Activated naive CD8-positive, alpha-beta T cell treated with anti-CD3 and anti-CD28 coated beads, Interleukin-2, amount 50 U/mL, for 24 hours (primary cell): ENCODE data around the gene ADGRG4.

Experiments
- ATAC-seq: fragments of 150-1000 bp; cut with Tn5 transposase; one replicate; pipeline ENCODE4 v1.10.0; 2021
- DNase-seq: peaks from one replicate; pipeline ENCODE4 v3.0.0; 2021
- H3K27ac Mint-ChIP-seq: one replicate; pipeline ENCODE4 v1.8.0; 2021; ENCODE audit warnings: mild to moderate bottlenecking, mixed read lengths
- H3K27me3 Mint-ChIP-seq: one replicate; pipeline ENCODE4 v1.8.0; 2021; ENCODE audit warnings: mixed read lengths
- H3K36me3 Mint-ChIP-seq: one replicate; pipeline ENCODE4 v1.8.0; 2021; ENCODE audit warnings: low read depth, mixed read lengths
- H3K4me1 Mint-ChIP-seq: one replicate; pipeline ENCODE4 v1.8.0; 2021; ENCODE audit warnings: mixed read lengths
- H3K4me3 Mint-ChIP-seq: one replicate; pipeline ENCODE4 v1.8.0; 2021; ENCODE audit warnings: mild to moderate bottlenecking, moderate library complexity, mixed read lengths
- H3K9me3 Mint-ChIP-seq: one replicate; pipeline ENCODE4 v1.8.0; 2021; ENCODE audit warnings: mixed read lengths

Gene ADGRG4

DNA sequence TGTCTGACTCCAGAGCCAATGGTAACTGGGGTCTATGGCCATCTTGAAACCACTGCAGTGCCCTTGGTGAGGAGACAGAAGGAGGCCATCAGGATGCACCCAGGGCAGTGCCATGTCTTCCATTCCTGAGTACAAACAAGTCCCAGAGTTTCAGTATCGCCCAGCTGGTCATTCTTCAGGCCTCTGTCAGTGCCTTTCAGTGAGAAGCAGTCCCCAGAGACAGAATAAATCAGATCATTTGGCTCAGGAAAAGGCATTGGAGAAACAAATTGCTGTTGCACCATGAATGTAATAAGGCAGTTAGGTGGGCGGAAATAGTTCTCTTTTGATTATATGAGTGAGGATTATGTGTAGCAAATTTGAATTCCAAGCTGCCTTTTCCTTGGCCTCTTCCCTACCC, 21.3 kb downstream of the ADGRG4 start:
- no peaks in the 10 kb centered on the region for H3K36me3 Mint-ChIP-seq
- no peaks in the 10 kb centered on the region for H3K9me3 Mint-ChIP-seq
- no peaks in the 10 kb centered on the region for H3K4me1 Mint-ChIP-seq
- no peaks in the 10 kb centered on the region for H3K27me3 Mint-ChIP-seq
- no peak overlapping the region for H3K27ac Mint-ChIP-seq
- H3K4me3 Mint-ChIP-seq = no peak overlapping the region
- no peak for ATAC-seq
- DNase-seq = no peak

DNA sequence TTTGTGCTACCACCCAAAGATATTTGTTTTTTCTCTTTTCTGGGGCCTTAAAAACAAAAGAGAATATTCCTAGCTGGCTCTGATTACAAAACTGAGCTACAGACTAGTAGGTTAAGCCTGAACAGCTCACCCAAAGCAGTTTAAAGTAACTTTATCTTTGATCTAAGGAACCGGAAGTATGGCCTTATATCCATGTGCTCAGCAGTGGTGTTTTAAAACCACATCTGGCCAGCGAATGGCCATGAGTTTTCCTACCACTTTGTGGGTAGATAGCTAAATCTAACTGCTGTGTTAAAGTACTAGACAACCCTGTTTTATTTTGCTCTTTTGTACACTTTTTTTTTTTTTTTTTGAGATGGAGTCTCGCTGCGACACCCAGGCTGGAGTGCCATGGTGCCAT, 24.6 kb downstream of the ADGRG4 start:
- Mint-ChIP-seq H3K4me1 (no peaks in the 10 kb centered on the region), H3K27me3 (no peaks in the 10 kb centered on the region), H3K36me3 (no peaks in the 10 kb centered on the region), H3K9me3 (no peaks in the 10 kb centered on the region), H3K27ac (no peak overlapping the region), H3K4me3 (no peak overlapping the region)
- DNase-seq = no peak
- ATAC-seq = no peak

DNA sequence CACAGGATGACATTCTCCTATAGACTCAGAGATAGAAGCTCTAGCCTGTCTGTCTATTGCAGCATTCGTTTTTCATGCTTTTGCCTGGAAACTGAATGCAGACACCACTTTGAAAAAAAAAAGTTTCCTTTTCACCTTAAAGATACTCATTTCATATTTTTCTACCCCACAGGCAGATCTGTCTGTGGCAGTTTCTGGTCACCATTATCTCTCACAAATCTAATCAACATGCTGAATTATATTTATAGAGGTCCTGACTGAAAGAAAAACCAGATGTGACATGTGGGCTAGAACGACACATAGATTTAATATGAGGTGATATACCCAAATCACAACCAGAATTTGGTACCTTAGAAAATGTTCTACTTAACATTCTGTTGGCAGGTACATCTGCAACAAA, 28.2 kb downstream of the ADGRG4 start:
- Mint-ChIP-seq H3K4me1 (no peaks in the 10 kb centered on the region), H3K4me3 (no peak overlapping the region), H3K27ac (no peak overlapping the region), H3K27me3 (no peaks in the 10 kb centered on the region), H3K9me3 (no peaks in the 10 kb centered on the region), H3K36me3 (no peaks in the 10 kb centered on the region)
- no peak for ATAC-seq
- DNase-seq = no peak

DNA sequence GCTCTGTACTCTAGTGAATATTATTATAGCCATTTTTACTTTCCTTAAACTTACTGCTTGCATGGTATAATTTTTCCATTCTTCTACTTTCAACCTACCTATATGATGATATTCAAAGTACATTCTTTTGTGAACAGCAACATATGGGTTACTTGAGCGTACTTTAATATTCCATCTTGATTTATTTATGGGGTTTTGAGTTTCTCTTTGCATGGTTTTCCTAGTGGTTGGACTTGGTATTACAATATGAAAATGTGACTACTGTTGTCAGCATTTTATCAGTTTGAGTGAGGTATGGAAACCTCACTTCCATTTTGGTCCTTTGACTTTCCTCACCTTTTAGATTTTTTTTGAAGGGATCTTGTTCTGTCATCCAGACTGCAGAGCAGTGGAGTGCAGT, 35.9 kb downstream of the ADGRG4 start:
- H3K4me1 Mint-ChIP-seq = no peaks in the 10 kb centered on the region
- DNase-seq = no peak
- H3K4me3 Mint-ChIP-seq = no peak overlapping the region
- no peak for ATAC-seq
- no peaks in the 10 kb centered on the region for H3K9me3 Mint-ChIP-seq
- no peaks in the 10 kb centered on the region for H3K36me3 Mint-ChIP-seq
- no peak overlapping the region for H3K27ac Mint-ChIP-seq
- peaks cover 2% of the 10 kb centered on the region for H3K27me3 Mint-ChIP-seq

DNA sequence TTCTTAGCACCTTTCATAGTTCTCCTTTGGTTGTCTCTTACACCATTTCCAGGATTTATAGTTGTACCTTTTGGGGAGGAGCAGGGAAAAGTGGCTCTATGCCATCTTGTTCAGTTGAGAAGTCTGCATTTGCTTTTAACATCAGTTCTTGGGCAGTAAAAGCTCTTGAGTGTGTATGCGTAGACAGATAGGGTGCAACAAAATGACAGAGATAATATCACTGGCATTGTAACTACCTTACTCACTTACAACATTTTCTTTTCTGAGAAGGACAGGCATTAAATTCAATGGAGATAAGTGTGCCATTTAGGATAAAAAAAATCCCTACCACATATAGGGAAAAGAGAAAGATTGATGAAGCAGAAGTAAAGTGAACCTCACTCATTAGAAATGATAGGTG, 38.9 kb downstream of the ADGRG4 start:
- Mint-ChIP-seq H3K36me3 (no peaks in the 10 kb centered on the region), H3K4me3 (no peak overlapping the region), H3K9me3 (no peaks in the 10 kb centered on the region), H3K4me1 (no peaks in the 10 kb centered on the region), H3K27me3 (no peaks in the 10 kb centered on the region), H3K27ac (no peak overlapping the region)
- no peak for ATAC-seq
- no peak for DNase-seq

DNA sequence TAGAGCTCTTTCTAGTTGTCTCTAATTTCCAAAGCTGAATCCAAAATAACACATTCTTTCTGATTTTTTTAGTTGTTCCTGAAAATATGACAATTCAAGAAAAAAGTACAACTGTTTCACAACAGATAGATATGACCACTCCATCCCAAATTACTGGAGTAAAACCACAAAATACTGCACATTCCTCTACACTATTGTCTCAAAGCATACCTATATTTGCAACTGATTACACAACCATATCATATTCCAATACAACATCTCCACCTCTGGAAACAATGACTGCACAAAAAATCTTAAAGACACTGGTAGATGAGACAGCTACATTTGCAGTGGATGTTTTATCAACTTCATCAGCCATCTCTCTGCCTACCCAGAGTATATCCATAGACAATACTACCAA, 43.6 kb downstream of the ADGRG4 start:
- no peak for ATAC-seq
- Mint-ChIP-seq H3K4me1 (no peaks in the 10 kb centered on the region), H3K9me3 (no peaks in the 10 kb centered on the region), H3K27ac (no peak overlapping the region), H3K4me3 (no peak overlapping the region), H3K36me3 (no peaks in the 10 kb centered on the region), H3K27me3 (peaks cover 5% of the 10 kb centered on the region)
- no peak for DNase-seq

DNA sequence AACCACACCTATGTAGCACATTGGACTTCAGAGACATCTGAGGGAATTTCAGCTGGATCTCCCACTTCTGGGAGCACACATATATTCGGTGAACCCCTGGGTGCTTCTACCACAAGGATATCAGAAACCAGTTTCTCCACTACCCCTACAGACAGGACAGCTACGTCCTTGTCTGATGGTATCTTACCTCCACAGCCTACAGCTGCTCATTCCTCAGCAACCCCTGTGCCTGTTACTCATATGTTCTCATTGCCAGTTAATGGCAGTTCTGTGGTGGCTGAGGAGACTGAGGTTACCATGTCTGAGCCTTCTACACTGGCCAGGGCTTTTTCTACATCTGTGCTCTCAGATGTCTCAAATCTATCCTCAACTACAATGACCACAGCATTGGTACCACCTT, 45.7 kb downstream of the ADGRG4 start:
- H3K4me3 Mint-ChIP-seq = no peak overlapping the region
- no peaks in the 10 kb centered on the region for H3K4me1 Mint-ChIP-seq
- H3K27ac Mint-ChIP-seq = no peak overlapping the region
- H3K36me3 Mint-ChIP-seq = no peaks in the 10 kb centered on the region
- H3K9me3 Mint-ChIP-seq = no peaks in the 10 kb centered on the region
- no peak for ATAC-seq
- H3K27me3 Mint-ChIP-seq = peaks cover 5% of the 10 kb centered on the region
- no peak for DNase-seq

DNA sequence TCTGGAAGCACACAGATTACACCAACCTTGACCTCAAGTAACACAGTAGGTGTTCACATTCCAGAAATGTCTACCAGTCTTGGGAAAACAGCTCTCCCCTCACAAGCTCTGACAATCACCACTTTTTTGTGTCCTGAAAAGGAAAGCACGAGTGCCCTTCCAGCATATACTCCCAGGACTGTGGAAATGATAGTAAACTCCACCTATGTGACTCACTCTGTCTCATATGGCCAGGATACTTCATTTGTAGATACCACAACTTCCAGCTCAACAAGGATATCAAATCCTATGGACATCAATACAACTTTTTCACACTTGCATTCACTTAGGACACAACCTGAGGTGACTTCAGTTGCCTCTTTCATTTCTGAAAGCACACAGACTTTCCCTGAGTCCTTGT, 46.9 kb downstream of the ADGRG4 start:
- DNase-seq (no peak), ATAC-seq (no peak)
- H3K27me3 Mint-ChIP-seq = peaks cover 5% of the 10 kb centered on the region
- H3K4me1 Mint-ChIP-seq = no peaks in the 10 kb centered on the region
- H3K27ac Mint-ChIP-seq = no peak overlapping the region
- no peaks in the 10 kb centered on the region for H3K36me3 Mint-ChIP-seq
- H3K9me3 Mint-ChIP-seq = no peaks in the 10 kb centered on the region
- no peak overlapping the region for H3K4me3 Mint-ChIP-seq

DNA sequence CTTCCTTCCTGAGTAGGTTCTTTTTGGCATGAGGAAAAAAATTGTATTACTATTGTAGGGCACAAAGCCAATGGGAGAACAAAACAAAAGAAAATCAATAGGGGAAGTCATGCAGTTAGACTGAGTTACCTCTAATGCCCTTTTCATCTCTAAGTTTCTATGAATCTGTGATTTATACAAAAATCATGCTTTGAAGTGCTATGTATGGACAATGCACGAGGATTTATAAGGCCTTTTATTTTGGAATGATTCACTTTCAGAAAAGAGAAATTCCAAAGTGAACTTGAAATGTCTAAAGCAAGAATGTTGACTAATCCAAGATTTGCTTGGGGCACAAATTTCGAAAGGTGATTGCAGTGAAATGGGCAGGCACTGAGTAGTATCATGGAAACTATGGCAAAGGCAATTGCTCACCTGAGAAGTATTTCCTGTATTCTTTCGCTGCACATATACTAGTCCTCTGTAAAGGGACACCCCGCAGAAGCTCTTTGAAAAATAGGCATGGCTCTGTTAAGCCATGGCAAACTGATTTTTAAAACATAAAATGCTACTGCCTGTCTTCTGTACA, 52.8 kb downstream of the ADGRG4 start:
- ATAC-seq = no peak
- Mint-ChIP-seq H3K27me3 (peaks cover 4% of the 10 kb centered on the region), H3K9me3 (no peaks in the 10 kb centered on the region), H3K4me3 (no peak overlapping the region), H3K4me1 (no peaks in the 10 kb centered on the region), H3K27ac (no peak overlapping the region), H3K36me3 (no peaks in the 10 kb centered on the region)
- no peak for DNase-seq

DNA sequence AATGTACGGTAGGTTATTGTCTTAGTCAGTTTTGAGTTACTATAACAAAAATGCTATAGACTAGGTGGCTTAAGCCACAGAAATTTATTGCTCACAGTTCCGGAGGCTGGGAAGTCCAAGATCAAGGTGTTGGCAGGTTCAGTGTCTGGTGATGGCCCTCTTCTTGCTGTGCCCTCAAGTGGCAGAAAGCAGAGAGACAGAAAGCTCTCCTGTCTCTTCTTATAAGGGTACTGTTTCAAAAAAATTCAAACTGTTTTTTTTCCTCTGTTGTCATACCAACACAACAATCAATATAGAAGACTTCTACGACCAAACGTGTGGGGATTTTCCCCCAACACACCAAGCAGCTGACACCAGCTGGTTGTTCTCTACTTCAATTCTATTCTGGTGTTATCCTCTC, 53.4 kb downstream of the ADGRG4 start:
- Mint-ChIP-seq H3K9me3 (no peaks in the 10 kb centered on the region), H3K27me3 (peaks cover 4% of the 10 kb centered on the region), H3K36me3 (no peaks in the 10 kb centered on the region), H3K27ac (no peak overlapping the region), H3K4me1 (no peaks in the 10 kb centered on the region), H3K4me3 (no peak overlapping the region)
- DNase-seq = no peak
- no peak for ATAC-seq

DNA sequence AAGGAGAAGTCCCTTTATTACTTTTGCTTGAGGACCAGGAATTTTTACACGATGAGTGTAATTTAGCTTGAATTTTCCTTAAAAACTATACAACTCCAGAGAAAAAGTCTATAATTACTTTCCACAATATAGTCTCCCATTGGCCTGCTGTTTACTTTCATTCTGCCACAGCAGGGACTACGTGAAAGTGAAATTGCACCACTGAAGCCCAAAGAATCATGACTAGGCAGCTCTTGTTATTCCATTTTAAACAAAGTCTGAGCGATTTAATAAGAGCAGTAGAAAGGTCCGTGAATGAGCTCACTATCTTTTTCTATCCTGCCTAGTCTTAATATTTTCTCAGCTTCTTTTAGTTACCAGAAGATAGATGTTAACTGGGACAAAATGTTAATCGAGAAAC, 68.6 kb downstream of the ADGRG4 start:
- Mint-ChIP-seq H3K27me3 (peaks cover 2% of the 10 kb centered on the region), H3K27ac (no peak overlapping the region), H3K4me3 (no peak overlapping the region), H3K36me3 (no peaks in the 10 kb centered on the region), H3K4me1 (no peaks in the 10 kb centered on the region), H3K9me3 (no peaks in the 10 kb centered on the region)
- DNase-seq = no peak
- ATAC-seq = no peak

DNA sequence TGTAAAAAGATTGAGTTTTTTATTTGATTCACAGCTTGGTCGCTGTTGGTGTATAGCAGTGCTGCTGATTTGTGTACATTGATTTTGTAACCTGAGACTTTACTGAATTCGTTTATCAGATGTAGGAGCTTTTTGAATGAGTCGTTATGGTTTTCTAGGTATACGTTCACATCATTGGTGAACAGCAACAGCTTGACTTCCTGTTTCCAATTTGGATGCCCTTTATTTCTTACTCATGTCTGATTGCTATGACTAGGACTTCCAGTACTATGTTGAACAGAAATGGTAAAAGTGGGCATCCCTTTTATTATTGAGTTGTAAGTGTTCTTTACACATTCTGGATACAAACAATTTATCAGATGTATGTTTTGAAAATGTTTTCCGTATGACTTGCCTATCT, 76.0 kb downstream of the ADGRG4 start:
- Mint-ChIP-seq H3K36me3 (no peaks in the 10 kb centered on the region), H3K4me3 (no peak overlapping the region), H3K27me3 (no peaks in the 10 kb centered on the region), H3K9me3 (peaks cover 3% of the 10 kb centered on the region), H3K27ac (no peak overlapping the region), H3K4me1 (no peaks in the 10 kb centered on the region)
- DNase-seq (no peak), ATAC-seq (no peak)

DNA sequence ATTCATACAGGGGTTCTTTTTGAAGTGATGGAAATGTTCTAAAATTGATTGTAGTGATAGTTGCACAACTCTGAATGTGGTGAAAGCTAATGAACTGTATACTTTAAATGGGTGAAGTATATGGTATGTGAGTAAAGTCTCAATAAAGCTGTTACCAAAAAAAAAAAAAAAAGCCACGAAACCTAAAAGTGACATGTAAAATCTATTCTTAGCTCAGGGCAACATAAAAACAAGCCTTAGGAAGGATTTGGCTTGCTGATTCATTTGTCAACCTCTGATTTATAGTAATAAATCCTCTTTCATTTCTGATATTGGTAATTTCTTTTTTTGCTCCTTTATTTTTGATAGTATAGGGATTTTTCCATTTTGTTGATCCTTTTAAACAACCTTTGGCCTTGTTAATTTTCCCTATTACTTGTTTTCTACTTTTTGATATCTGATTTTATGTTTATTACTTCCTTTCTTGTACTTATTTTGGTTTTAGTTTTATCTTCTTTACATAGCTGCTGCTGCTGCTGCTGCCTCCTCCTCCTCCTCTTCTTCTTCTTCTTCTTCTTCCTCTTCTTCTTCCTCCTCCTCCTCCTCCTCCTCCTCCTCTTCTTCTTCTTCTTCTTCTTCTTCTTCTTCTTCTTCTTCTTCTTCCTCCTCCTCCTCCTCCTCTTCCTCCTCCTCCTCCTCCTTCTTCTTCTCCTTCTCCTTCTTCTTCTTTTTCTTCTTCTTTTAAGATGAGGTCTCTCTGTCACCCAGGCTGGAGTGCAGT, 79.4 kb downstream of the ADGRG4 start:
- no peak overlapping the region for H3K4me3 Mint-ChIP-seq
- no peak overlapping the region for H3K27ac Mint-ChIP-seq
- ATAC-seq (no peak), DNase-seq (no peak)
- H3K27me3 Mint-ChIP-seq = no peaks in the 10 kb centered on the region
- no peaks in the 10 kb centered on the region for H3K36me3 Mint-ChIP-seq
- peaks cover 3% of the 10 kb centered on the region for H3K9me3 Mint-ChIP-seq
- no peaks in the 10 kb centered on the region for H3K4me1 Mint-ChIP-seq

DNA sequence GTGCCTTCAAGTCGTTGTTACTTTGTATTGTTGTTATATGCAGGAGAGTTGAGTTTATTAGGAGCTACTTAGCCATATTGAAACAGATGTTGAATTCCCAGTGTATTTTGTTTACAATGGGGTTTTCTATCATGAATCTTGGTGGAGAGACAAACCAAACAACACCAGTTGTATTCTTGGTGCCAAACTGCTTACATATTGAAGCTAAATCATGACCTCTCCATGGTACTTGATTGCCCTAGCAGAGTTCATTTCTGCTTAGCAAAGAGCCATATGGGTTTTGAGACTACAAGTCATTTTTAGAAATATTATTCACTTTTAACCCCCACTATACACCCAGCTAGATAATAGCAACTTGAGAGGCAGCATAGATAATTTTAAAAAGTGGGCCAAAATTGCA, 85.4 kb downstream of the ADGRG4 start:
- no peaks in the 10 kb centered on the region for H3K36me3 Mint-ChIP-seq
- no peak overlapping the region for H3K27ac Mint-ChIP-seq
- no peak overlapping the region for H3K4me3 Mint-ChIP-seq
- no peaks in the 10 kb centered on the region for H3K9me3 Mint-ChIP-seq
- ATAC-seq = no peak
- DNase-seq = no peak
- no peaks in the 10 kb centered on the region for H3K4me1 Mint-ChIP-seq
- no peaks in the 10 kb centered on the region for H3K27me3 Mint-ChIP-seq

DNA sequence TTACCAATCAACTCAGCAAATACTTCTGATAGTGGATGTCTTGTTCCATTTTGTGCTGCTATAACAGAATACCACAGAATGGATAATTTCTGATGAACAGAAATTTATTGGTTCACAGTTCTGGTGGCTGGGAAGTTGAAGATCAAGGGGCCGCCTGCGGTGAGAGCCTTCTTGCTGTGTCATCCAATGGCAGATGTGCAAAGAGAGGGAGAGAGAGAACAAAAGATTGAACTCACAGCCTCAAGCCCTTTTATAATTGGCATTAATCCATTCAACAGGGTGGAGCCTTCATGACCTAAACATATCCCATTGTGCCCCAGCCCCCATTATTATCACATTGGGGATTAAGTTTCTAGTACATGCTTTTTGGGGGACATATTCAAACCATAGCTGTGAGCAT, 86.1 kb downstream of the ADGRG4 start:
- no peaks in the 10 kb centered on the region for H3K4me1 Mint-ChIP-seq
- H3K27me3 Mint-ChIP-seq = no peaks in the 10 kb centered on the region
- H3K4me3 Mint-ChIP-seq = no peak overlapping the region
- no peak overlapping the region for H3K27ac Mint-ChIP-seq
- no peaks in the 10 kb centered on the region for H3K36me3 Mint-ChIP-seq
- no peak for DNase-seq
- no peaks in the 10 kb centered on the region for H3K9me3 Mint-ChIP-seq
- no peak for ATAC-seq
